Occipital lobe (tissue), 2 donors: ENCODE results near the gene PPP2R1A. TPM values are rescaled to one million over a fixed set of nuclear protein-coding genes. Genes with fewer than 3 reads are reported as not detected.

Experiments used
- DNase-seq: peaks from one replicate; lab custom pipeline; 2025; lab: John Stamatoyannopoulos, UW
- total RNA-seq: library from RNA; depleted of rRNA; stranded (reverse); fragments of >200 nt; gene quantifications from one replicate; pipeline ENCODE4 v1.2.3, GENCODE V29; 2014

The PPP2R1A gene
- 255 TPM for total RNA-seq

DNA sequence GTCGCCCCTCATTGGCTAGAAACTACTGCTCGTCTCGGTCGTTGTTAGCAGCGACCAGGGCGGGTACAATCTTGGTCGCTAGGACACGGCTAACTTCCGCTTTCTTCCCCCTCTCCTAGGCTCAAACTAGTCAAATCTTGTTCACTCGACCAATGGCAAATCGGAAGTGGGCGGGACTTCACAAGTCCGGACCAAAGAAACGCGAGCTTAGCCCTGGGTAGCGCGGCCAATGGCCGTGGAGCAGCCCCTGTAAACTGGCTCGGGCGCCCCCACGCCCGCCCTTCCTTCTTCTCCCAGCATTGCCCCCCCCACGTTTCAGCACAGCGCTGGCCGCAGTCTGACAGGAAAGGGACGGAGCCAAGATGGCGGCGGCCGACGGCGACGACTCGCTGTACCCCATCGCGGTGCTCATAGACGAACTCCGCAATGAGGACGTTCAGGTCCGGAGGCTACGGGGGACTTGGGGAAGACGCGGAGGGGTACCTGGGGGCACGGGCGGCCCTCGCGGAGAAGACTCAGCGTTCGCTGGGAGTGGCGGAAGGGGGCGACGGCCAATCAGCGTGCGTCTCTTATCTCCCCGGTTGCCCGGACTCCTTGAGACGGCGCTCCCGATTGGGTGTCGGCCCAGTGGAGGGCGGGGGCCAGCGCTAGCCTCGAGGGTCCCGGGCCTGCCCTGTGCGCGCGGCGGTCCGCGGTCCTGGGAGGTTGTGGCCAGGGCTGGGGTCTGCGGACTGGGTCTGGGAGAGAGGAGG, at the start of gene PPP2R1A:
PPP2R1A (plus strand) TSS at position 318 of the 752 bp plus-strand sequence; CDS start at position 363, 45 bp downstream.
- peak; percentile 100 for DNase-seq

DNA sequence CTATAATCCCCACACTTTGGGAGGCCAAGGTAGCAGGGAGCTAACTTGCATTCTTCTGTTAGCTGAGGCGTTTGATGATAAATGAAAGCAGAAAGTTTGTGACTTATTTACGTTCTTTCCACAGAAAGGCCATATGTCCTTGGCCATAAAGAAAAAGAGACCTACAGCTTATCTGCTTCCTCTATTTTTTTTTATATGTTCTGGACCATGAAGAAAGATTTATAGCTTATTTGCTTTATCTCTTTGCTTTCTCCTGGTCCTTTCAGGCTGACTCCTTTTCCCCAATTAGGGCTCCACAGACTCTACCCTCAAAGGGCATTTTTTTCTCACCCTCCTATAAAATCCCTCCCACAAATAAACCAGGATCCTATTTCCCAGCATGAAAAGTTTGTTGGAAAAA, 48.6 kb upstream of the PPP2R1A start:
- no peak for DNase-seq

- no peak for DNase-seq
Observed at GRCh38 chr19:52142001-52142595, 47.8 kb upstream of the PPP2R1A start.

- DNase-seq = no peak
Observed at GRCh38 chr19:52148256-52148655, 41.6 kb upstream of the PPP2R1A start.

GRCh38 chr19:52155596-52156359, 34.1 kb upstream of the PPP2R1A start:
- no peak for DNase-seq

DNA sequence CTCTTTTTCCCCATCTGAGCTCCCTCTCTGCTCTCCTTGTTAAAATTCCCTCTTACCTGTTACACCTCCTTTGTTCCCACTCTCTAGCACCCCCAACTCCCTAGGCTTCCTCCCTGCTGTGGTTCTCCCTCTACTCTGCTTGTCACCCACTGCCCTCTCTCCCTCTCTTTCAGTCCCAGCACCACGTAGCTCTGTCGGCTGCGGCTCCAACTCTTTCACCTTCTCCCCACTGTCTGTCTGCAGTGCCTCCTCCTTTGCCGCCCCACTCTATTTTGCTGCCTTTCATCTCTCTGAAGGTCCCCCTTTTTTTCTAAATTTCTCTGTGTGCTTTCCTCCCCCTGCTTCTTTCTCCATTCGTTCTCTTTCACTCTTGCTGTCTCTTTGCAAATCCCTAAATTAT, 19.5 kb upstream of the PPP2R1A start:
- no peak for DNase-seq

DNA sequence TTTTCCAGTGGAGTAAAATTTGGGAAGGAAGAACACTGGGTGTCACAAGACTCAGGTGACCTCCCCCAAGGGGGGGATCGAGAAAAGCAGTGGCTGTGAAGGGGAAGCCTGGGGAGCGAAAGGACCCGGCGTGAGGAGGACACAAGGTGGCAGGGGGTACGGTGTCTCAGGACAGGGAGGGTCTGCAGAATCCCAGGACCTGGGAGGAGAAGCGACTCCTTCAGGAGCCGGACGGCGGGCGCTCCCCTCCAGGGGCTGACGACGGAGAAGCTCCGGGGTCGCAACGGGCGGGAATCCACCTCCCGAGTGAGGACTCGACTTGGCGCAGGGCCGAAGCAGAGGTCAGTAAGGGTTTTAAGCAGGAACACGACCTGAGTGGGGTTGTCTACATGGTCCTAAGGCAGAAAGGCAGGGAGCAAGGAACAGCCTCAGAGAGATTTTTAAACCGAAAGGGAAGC, 19.0 kb upstream of the PPP2R1A start:
- DNase-seq = no peak

GRCh38 chr19:52171321-52172169, 18.3 kb upstream of the PPP2R1A start, which contains the start of gene ZNF836:
Gene ZNF836 (minus strand): TSS chr19:52171621. CDS start chr19:52168072, 3,549 bp downstream.
- DNase-seq = peak; percentile 64

DNA sequence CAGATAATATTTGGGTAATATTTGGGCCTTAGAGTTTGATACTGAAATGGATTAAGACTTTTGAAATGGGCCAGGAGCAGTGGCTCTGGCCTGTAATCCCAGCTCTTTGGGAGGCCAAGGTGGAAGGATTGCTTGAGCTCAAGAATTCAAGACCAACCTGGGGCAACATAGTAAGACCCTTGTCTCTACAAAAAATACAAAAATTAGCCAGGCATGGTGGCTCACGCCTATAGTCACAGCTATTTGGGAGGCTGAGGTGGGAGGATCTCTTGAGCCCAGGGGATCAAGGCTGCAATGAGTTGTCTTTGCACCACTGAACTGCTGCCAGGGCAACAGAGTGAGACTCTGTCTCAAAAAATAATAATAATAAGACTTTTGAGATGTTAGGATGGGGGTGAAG, 17.5 kb upstream of the PPP2R1A start:
- DNase-seq = no peak

- DNase-seq = no peak
Observed at GRCh38 chr19:52176574-52176973, 13.3 kb upstream of the PPP2R1A start.

DNA sequence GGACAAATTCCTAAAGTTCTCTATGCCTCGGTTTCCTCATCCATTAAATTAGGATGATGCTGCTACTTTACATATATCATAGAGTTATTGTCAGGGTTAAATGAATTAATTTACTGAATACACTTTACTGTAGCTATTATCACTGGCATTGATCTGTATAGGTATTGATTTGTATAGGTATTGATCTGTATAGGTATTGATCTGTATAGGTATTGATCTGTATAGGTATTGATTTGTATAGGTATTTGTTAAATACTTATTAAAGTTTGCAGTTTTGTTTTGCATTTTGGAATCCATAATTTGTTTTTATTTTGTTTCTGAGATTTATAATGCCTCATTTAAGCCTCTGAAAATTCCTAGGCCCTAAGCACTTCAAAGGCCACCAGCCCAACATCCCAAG, 2.4 kb upstream of the PPP2R1A start:
- no peak for DNase-seq

DNA sequence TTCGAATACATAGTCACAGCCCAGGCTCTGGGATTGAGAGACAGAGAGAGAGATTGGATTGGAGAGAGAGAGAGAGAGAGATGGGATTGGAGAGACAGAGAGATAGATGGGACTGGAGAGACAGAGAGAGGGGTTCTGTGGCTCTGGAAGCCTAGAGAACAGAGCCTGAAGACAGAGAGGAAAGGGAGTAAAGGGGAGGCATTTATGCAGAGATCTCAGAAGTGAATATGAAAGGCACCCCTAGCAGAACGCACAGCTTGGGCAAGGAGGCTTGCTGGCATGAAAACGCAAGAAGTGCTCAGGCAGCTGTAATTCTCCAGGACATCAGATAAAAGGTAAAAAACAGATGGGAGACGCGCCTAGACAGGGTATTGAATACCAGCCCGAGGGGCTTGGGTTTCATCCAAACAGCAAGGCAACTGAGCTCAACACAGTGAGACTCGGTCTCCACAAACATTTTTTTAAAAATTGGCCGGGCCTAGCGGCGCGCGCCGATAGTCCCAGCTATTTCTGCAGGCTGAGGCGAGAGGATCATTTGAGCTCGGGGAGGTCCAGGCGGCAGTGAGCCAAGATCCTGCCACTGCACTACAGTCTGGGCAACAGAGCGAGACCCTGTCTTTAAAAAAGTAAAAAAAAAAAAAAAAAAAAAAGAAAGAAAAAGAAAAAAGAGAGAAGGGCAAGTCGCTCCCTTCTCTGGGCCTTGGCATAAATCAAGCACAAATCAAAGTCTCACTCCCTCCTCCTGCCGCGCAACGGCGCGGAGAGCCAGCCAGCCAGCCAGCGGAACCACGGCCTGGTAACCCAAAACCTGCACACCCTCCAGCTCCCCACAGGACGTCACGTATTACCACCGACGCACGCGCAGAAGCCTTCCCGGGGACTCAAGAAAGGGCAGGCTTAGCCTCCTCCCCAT, 774 bp upstream of the PPP2R1A start:
- peak; percentile 45 for DNase-seq

GRCh38 chr19:52190487-52191293, 838 bp downstream of the PPP2R1A start:
- peak; percentile 35 for DNase-seq

- DNase-seq = no peak
Observed at GRCh38 chr19:52191389-52191788, 1.5 kb downstream of the PPP2R1A start.

- no peak for DNase-seq
Observed at GRCh38 chr19:52191951-52192350, 2.1 kb downstream of the PPP2R1A start.

DNA sequence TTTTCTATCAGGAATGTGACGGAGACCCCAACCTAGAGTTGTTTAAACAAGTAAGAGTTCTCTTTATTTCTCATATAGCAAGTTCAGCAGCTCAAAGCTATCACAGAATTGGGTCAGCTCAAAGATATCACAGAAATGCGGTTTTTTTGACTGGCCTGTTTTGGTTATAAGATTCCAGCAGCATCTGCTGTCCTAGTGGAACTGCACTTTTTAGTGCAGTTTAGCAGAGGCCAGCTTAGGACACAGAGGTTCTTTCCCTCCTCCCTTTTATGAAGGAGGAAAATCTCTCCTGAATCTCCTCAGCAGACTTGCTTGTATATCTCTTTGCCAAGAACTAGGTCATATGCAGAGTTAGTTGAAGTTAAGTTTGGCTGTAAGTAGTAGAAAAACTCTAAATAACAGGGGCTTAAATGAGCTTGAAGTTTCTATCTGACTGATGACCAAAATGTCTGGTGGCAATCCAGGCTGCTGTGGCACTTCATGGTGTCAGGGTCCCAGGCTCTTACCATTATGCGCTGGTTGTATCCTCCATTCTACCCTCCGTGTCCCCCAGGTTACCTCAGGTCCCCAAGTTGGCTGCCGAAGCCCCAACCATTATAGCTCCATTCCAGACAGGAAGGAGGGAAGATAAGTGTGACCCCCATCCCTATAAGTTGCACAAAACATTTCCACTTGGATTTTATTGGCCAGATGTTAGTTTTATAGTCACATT, 6.6 kb downstream of the PPP2R1A start:
- no peak for DNase-seq

- DNase-seq = no peak
Observed at GRCh38 chr19:52197964-52198363, 8.1 kb downstream of the PPP2R1A start.

GRCh38 chr19:52198678-52199077, 8.8 kb downstream of the PPP2R1A start:
- DNase-seq = no peak

- DNase-seq = peak; percentile 5
Observed at GRCh38 chr19:52200044-52200443, 10.2 kb downstream of the PPP2R1A start.
